ENCODE results near the gene KAZN.

Gene KAZN

GRCh38 chr1:14697353-14697752 lies 98.9 kb downstream of the KAZN start:
- DNase-seq (ENCODE audit: low read depth): no peak
- no peak overlapping the region for H3K4me3 ChIP-seq (ENCODE audit: low read length)
- TF ChIP-seq CTCF (conservative IDR thresholded peaks at IDR 0.05; ENCODE audit: low read length): no peak

- H3K4me3 ChIP-seq (ENCODE audit: low read length): no peak overlapping the region
- no peak for TF ChIP-seq CTCF (conservative IDR thresholded peaks at IDR 0.05; ENCODE audit: low read length)
- no peak for DNase-seq (ENCODE audit: low read depth)
These were observed 99.8 kb downstream of the KAZN start for GRCh38 chr1:14698314-14698713.

- DNase-seq (ENCODE audit: low read depth): no peak
- no peak for TF ChIP-seq CTCF (conservative IDR thresholded peaks at IDR 0.05; ENCODE audit: low read length)
- H3K4me3 ChIP-seq (ENCODE audit: low read length): no peak overlapping the region
These were observed 101.1 kb downstream of the KAZN start for GRCh38 chr1:14699620-14700019.

GRCh38 chr1:14704846-14705245 lies 106.4 kb downstream of the KAZN start:
- H3K4me3 ChIP-seq (ENCODE audit: low read length): no peak overlapping the region
- DNase-seq (ENCODE audit: low read depth): no peak
- TF ChIP-seq CTCF (conservative IDR thresholded peaks at IDR 0.05; ENCODE audit: low read length): no peak

GRCh38 chr1:14705824-14706223 lies 107.3 kb downstream of the KAZN start:
- no peak for DNase-seq (ENCODE audit: low read depth)
- TF ChIP-seq CTCF (conservative IDR thresholded peaks at IDR 0.05; ENCODE audit: low read length): no peak
- no peak overlapping the region for H3K4me3 ChIP-seq (ENCODE audit: low read length)

- no peak for DNase-seq (ENCODE audit: low read depth)
- no peak for TF ChIP-seq CTCF (conservative IDR thresholded peaks at IDR 0.05; ENCODE audit: low read length)
- no peak overlapping the region for H3K4me3 ChIP-seq (ENCODE audit: low read length)
These were observed 108.1 kb downstream of the KAZN start for GRCh38 chr1:14706631-14707030.

GRCh38 chr1:14707531-14708445 lies 109.3 kb downstream of the KAZN start:
- DNase-seq (ENCODE audit: low read depth): no peak
- no peak for TF ChIP-seq CTCF (conservative IDR thresholded peaks at IDR 0.05; ENCODE audit: low read length)
- H3K4me3 ChIP-seq (ENCODE audit: low read length): no peak overlapping the region
